Measurements from ENCODE around the gene NEUROD4.

The NEUROD4 gene

GRCh38 chr12:54998958-54999510 lies 20.7 kb upstream of the NEUROD4 start:
- no peak for DNase-seq

GRCh38 chr12:55001198-55001868 lies 18.4 kb upstream of the NEUROD4 start:
- no peak for DNase-seq

- no peak for DNase-seq
These were observed 17.4 kb upstream of the NEUROD4 start for GRCh38 chr12:55002355-55002754.

GRCh38 chr12:55008944-55009585 lies 10.7 kb upstream of the NEUROD4 start:
- DNase-seq = no peak

- no peak for DNase-seq
These were observed 2.3 kb upstream of the NEUROD4 start for GRCh38 chr12:55017416-55017925.

- no peak for DNase-seq
These were observed 4.8 kb downstream of the NEUROD4 start for GRCh38 chr12:55024575-55024974.

GRCh38 chr12:55025508-55025907 lies 5.7 kb downstream of the NEUROD4 start:
- DNase-seq = no peak

GRCh38 chr12:55034218-55034617 lies 14.4 kb downstream of the NEUROD4 start:
- DNase-seq = no peak

GRCh38 chr12:55036326-55037115 lies 16.7 kb downstream of the NEUROD4 start:
- DNase-seq = no peak

- no peak for DNase-seq
These were observed 17.7 kb downstream of the NEUROD4 start for GRCh38 chr12:55037351-55037987.

- no peak for DNase-seq
These were observed 19.9 kb downstream of the NEUROD4 start for GRCh38 chr12:55039395-55040354.

GRCh38 chr12:55041345-55042055 lies 21.7 kb downstream of the NEUROD4 start:
- DNase-seq = no peak

- DNase-seq = no peak
These were observed 23.8 kb downstream of the NEUROD4 start for GRCh38 chr12:55043542-55043941.

- no peak for DNase-seq
These were observed 24.4 kb downstream of the NEUROD4 start for GRCh38 chr12:55044135-55044534.

- no peak for DNase-seq
These were observed 29.9 kb downstream of the NEUROD4 start for GRCh38 chr12:55049676-55050075.

- no peak for DNase-seq
These were observed 31.6 kb downstream of the NEUROD4 start for GRCh38 chr12:55051197-55051947.

GRCh38 chr12:55057481-55057880 lies 37.7 kb downstream of the NEUROD4 start:
- DNase-seq = no peak

- DNase-seq = no peak
These were observed 38.3 kb downstream of the NEUROD4 start for GRCh38 chr12:55058082-55058481.

- no peak for DNase-seq
These were observed 39.0 kb downstream of the NEUROD4 start for GRCh38 chr12:55058776-55059175.

- DNase-seq = no peak
These were observed 40.7 kb downstream of the NEUROD4 start for GRCh38 chr12:55060470-55060869.
